Middle frontal gyrus (tissue), 1 donor: ENCODE data around the gene DPH7.
A peak's percentile ranks its signal among the peaks of the same experiment; 100 is the strongest.
"Not testable (repeated sequence)": the region's sequence is repeated elsewhere in the genome, so short reads cannot be mapped to it uniquely, and the experiment has no call there.

ENCODE experiments used
- DNase-seq: peaks from one replicate; pipeline ENCODE4 v3.0.0-alpha.2; 2015; ENCODE audit warnings: low spot score; ENCODE audit errors: extremely low spot score

The DPH7 gene

GRCh38 chr9:137580954-137581322 is 2.2 kb upstream of the DPH7 start:
- no peak for DNase-seq

DNA sequence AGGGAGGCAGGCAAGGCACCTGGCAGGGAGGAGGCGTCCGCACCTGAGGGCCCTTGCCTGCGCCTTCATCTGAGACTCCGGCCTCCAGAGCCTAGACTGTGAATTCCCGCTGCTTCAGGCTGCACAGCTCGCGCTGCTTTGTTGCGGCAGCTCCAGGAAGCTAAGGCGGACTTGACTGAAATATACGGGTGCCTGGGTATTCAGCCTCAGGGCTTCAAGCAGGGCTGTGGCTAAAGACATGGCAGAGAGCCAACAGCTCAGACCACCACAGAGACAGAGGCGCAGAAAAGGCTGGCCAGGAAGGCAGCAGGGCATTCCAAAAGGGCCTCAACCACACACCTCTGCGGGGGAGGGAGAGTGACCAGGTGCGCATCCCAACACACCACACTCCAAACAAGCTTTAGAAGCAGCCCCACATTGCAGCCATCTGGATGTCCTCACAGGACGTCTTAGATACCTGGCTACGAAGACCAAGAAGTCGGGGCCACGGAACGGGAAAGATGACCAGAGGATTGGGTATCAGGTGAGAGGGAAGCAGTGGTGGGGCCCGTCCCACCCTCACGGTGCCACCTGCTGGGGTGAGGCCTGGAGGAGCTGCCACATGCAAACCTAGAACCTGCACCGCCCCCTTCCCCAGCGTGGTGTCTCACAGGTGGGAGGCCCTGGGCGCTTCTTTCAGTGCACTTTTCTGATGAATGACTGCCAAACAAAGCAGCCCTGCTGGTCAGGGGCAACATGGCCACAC is 1.7 kb upstream of the DPH7 start:
- DNase-seq: no peak

- no peak for DNase-seq
Measured at GRCh38 chr9:137579259-137579604, 507 bp upstream of the DPH7 start.

DNA sequence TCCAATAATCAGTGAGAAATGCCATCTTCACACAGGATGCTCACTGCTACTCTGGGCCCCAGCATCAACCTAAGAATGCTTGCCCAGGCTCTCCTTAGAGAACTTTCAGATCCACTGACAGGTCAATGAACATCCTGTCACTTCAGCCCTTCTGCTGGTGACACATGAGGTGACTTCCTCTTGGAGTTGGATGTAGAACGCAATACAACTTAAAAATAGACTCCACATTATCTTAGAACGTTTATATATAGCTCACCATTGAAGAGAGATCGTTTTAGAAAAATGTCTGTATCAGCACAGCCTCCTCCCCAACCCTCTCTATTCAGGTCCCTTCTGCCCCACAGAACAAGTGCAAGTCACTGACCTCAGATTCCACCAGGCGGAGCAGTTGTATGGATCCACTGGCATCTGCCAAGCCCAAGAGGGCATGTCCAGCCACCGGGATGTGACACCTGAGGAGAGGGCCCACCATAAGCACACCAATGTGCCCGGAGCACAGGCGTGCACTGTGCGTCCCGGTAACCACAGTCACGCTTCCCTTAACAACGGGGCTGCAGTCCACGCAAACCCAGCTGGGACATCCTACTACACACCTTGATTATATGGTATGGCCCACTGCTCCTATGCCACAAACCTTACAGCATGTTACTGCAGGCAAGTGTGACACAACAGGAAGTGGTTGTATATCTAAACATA is 2.9 kb downstream of the DPH7 start:
- DNase-seq: no peak

GRCh38 chr9:137575364-137575715 is 3.4 kb downstream of the DPH7 start:
- no peak for DNase-seq

DNA sequence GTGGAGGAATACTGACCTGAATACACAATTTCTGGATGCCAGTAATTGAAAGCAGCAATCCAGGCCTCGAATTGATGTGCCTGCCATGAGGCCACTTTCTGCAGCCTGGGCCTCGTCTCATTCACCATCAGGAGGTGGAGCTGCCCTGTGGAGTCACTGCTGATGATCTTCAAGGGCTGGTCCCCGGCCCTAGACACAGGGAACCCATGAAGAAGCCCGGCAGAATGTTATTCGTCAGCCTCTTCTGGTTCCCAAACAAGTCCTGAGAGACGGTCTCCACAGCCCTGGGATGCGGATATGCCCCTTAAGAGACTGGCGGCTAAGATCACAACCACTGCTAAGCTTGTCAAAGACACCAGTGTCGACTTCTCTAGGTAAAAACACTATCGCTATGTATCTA is 4.5 kb downstream of the DPH7 start:
- DNase-seq: no peak

- DNase-seq: no peak
Measured at GRCh38 chr9:137570566-137570965, 8.2 kb downstream of the DPH7 start.

GRCh38 chr9:137569609-137570203 is 9.0 kb downstream of the DPH7 start:
- DNase-seq: no peak

- not testable (repeated sequence) for DNase-seq
Measured at GRCh38 chr9:137568445-137568844, 10.3 kb downstream of the DPH7 start.

- DNase-seq: no peak
Measured at GRCh38 chr9:137564817-137565411, 13.8 kb downstream of the DPH7 start.

- DNase-seq: no peak
Measured at GRCh38 chr9:137564134-137564533, 14.6 kb downstream of the DPH7 start.

DNA sequence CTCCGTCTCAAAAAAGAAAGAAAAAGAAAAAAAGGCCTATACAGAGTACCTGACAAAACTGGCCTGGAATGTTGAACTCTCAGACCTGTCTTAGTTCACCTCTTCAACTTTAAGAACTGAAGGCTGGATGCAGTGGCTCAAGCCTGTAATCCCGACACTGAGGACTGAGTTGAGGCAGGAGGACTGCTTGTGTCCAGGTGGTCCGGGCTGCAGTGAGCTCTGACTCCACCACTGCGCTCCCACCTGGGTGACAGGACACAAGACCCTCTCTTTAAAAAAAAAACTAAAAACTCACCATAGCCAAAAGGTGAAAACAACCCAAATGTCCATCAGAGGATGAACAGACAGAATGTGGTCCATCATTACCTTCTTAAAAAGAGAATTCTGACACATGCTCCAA is 20.6 kb downstream of the DPH7 start:
- no peak for DNase-seq

DNA sequence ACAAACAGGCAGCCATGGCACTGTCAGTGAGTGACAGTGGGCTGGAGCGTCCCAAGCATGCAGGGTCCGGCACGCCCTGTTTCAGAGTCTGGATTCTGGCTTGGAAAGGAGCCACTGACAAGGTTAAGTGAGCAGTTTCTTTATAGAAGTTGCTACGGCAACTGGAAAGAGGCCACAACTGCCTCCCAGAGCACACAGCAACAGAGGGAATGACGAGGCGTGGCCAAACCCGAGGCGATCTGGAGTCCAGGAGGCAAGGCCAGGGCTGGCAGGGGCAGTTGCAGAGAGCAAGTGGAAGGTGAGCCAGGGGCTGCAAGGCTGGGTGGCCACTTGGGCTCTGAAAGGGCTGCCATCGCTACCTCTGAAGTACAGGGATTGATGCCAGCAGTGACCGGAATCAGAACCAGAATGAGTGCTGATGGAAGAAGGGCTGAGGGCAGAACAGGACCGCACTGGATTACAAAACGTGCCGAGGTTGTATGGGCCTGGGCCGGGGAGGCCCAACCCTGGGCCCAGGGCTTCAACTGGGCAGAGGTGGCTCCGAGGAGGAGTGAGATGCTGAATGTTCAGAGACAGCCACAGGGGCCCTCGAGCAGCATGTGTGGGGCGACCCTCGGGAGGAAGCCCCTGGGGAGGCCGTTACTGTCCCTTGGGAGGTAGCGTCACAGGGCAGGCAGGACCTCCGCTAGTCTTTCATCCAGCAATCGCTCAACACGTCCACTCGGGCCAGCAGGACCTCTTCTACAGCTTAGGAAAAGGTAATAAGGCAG is 22.5 kb downstream of the DPH7 start:
- no peak for DNase-seq

DNA sequence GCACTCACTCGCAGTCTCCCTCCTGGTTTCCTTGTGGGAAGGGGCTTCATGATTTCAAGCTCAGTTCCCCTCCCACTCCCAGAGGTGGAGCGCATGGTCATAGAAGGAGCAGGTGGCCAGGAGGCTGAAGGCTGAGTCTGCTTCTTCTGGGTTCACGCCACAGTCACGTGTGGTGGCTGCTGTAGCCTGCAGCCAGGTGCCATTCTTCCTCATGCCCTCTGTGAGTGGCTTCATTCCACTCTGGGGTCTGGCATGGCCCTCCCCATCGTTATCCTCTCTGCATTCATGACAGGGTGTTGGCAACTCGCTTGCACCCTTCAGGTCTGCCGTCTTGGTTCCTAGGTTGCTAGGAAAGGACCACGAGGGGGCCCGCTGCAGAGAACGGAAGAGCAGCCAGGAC is 23.5 kb downstream of the DPH7 start:
- no peak for DNase-seq

GRCh38 chr9:137554349-137554748 is 24.4 kb downstream of the DPH7 start:
- DNase-seq: no peak

GRCh38 chr9:137553654-137554053 is 25.1 kb downstream of the DPH7 start:
- not testable (repeated sequence) for DNase-seq

GRCh38 chr9:137552022-137552768 is 26.5 kb downstream of the DPH7 start:
- DNase-seq: no peak

DNA sequence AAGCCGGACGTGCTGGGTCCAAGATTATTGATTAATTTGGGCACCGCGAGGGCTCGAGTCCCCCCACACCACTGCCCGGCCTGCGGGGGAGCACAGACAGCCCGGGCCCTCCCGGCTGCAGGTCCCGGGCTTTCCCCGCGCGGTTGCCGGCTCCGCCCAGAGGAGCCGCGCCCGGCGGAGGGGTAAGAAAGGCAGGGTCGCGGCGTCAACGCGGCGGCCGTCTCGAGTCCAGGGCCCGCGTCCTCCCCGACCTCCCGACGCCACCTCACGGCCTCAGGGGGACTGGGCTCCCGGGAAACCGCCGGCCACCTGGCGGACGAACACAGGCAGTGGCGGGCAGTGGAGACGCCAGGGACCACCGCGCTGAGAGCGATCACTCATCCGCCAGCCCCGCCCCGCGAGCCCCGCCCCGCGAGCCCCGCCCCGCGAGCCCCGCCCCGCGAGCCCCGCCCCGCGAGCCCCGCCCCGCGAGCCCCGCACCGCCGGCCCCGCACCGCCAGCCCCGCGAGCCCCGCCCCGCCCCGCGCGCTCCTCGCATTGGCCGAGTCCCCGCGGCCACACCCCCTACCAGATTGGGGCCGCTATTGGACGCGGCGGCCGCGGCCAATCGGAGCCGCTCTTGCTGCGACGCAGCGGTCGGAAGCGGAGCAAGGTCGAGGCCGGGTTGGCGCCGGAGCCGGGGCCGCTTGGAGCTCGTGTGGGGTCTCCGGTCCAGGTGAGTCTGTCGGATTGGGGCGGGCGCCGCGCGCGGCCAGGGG is 27.3 kb downstream of the DPH7 start, which contains the start of gene MRPL41:
Gene MRPL41, plus strand, starts transcription at position 616 of the 758 bp plus-strand sequence. CDS start 203 bp downstream, outside the sequence.
- peak; percentile 84 for DNase-seq

DNA sequence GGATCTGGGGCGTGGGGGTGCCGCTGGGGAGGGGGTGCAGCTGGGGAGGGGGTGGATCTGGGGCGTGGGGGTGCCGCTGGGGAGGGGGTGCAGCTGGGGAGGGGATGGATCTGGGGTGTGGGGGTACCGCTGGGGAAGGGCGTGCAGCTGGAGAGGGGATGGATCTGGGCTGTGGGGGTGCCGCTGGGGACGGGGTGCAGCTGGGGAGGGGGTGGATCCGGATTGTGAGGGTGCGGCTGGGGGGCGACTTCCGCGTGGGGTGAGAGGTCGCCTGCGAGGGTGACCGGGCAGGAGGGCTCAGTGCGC is 27.8 kb downstream of the DPH7 start:
- DNase-seq: not testable (repeated sequence)

DNA sequence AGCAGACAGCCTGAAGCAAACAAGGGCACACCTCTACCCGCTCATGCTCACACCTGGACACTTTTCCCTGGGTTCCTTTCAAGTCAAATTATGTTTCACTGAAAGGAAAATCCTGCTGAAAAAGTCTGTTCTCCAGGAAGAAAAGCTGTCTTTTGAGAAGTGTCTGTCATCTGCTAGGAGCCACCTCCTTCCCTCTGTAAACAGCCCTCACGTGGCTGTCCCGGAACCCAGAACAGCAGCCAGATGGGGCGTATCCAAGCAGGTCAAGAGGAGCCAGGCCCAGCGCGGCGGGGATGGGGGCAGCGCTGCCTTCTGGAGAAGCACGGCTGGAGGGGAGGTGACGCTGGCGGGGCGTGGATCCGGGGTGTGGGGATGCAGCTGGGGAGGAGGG is 28.5 kb downstream of the DPH7 start, which contains the start of gene PNPLA7:
Gene PNPLA7, minus strand, starts transcription at position 172 of the 391 bp plus-strand sequence. CDS start 205 bp downstream, outside the sequence.
- DNase-seq: peak; percentile 61
